ENCODE measurements around the gene TAS2R31.

DNA sequence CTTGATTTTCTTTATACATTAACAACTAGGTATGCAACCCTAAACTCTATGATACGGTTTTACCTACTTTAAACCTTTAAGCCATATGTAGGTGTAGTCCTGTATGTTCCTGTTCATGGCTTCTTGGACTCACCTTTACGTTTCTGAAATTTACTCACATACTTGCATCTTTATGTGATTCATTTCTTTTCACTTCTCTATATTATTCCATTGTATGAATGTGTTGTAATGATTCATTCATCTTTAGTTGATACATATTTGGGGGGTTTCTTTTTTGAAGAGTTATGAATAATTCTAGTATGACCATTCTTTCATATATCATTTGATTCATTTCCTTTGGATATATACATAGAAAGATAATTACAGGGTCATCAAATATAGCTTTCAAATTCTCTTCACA, 42.1 kb downstream of the TAS2R31 start:
- TF ChIP-seq, protein P1, sequence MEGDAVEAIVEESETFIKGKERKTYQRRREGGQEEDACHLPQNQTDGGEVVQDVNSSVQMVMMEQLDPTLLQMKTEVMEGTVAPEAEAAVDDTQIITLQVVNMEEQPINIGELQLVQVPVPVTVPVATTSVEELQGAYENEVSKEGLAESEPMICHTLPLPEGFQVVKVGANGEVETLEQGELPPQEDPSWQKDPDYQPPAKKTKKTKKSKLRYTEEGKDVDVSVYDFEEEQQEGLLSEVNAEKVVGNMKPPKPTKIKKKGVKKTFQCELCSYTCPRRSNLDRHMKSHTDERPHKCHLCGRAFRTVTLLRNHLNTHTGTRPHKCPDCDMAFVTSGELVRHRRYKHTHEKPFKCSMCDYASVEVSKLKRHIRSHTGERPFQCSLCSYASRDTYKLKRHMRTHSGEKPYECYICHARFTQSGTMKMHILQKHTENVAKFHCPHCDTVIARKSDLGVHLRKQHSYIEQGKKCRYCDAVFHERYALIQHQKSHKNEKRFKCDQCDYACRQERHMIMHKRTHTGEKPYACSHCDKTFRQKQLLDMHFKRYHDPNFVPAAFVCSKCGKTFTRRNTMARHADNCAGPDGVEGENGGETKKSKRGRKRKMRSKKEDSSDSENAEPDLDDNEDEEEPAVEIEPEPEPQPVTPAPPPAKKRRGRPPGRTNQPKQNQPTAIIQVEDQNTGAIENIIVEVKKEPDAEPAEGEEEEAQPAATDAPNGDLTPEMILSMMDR (IDR thresholded peaks at IDR 0.05; ENCODE audit: extremely low read depth in 1 of 2, insufficient read depth in 1 of 2, low read depth in 1 of 2, low read length in 2 of 2): no peak
- TF ChIP-seq POLR2A (IDR thresholded peaks at IDR 0.05; ENCODE audit: low read depth, low read length): no peak
- no peak for TF ChIP-seq JUN (IDR thresholded peaks at IDR 0.05; ENCODE audit: borderline replicate concordance, insufficient read depth, insufficient read length, low read depth)
- no peak for TF ChIP-seq EZH2 (IDR thresholded peaks at IDR 0.05; ENCODE audit: borderline replicate concordance, low read depth, low read length, severe bottlenecking)
- TF ChIP-seq GATA2 (IDR thresholded peaks at IDR 0.05; ENCODE audit: insufficient read depth, insufficient read length, low read depth, low read length): no peak
- TF ChIP-seq POLR2AphosphoS5 (IDR thresholded peaks at IDR 0.05; ENCODE audit: insufficient read depth, low read depth, low read length): no peak
- TF ChIP-seq, protein P2, sequence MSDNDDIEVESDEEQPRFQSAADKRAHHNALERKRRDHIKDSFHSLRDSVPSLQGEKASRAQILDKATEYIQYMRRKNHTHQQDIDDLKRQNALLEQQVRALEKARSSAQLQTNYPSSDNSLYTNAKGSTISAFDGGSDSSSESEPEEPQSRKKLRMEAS (IDR thresholded peaks at IDR 0.05; ENCODE audit: insufficient read depth, insufficient read length): no peak

Measured in endothelial cell of umbilical vein (primary cell).